Liver (tissue), 3 donors: ENCODE measurements around the gene APOL4.

Experiments used
- ATF3 ChIP-seq: IDR thresholded peaks from 2 replicates; pipeline ENCODE4 v1.6.1; 2016; ENCODE audit warnings: antibody characterized with exemption
- CTCF ChIP-seq: fragments of 150-350 bp; IDR thresholded peaks from 2 replicates; pipeline ENCODE4 v1.5.1; 2017; ENCODE audit warnings: improper control_type of control experiment, low read depth, low read length; ENCODE audit not compliant: missing input control
- EGR1 ChIP-seq, 2 donors: IDR thresholded peaks; 2 replicates each; pipeline ENCODE4 v1.6.1; 2016 to 2018; ENCODE audit warnings: antibody characterized with exemption in 2 of 2, low read depth in 2 of 2
- JUND ChIP-seq, 2 donors: IDR thresholded peaks; 2 replicates each; pipeline ENCODE4 v1.6.1; 2016; ENCODE audit warnings: antibody characterized with exemption in 2 of 2
- MAX ChIP-seq: IDR thresholded peaks from 2 replicates; pipeline ENCODE4 v1.6.1; 2016; ENCODE audit warnings: antibody characterized with exemption
- RAD21 ChIP-seq, 2 donors: IDR thresholded peaks; 2 replicates each; pipeline ENCODE4 v1.6.1; 2016; ENCODE audit warnings: antibody characterized with exemption in 2 of 2, mild to moderate bottlenecking in 2 of 2
- REST ChIP-seq: IDR thresholded peaks from 2 replicates; pipeline ENCODE4 v1.6.1; 2016; ENCODE audit warnings: antibody characterized with exemption, mild to moderate bottlenecking
- TAF1 ChIP-seq: conservative IDR thresholded peaks from 2 replicates; pipeline ENCODE4 v1.6.1; 2016; ENCODE audit warnings: antibody characterized with exemption, mild to moderate bottlenecking
- TF ChIP-seq, protein P1 (sequence below): IDR thresholded peaks from 2 replicates; pipeline ENCODE4 v1.6.1; 2016; ENCODE audit warnings: antibody characterized with exemption
- donor health status: healthy.
- donor health status: healthy.

- TF ChIP-seq CTCF = no peak
- TF ChIP-seq TAF1 = no peak
- no peak for TF ChIP-seq RAD21 (IDR thresholded peaks at IDR 0.05)
- no peak for TF ChIP-seq ATF3
- no peak for TF ChIP-seq REST
- no peak for TF ChIP-seq MAX
- TF ChIP-seq EGR1 (IDR thresholded peaks at IDR 0.05; ENCODE audit: low read depth in 2 of 2) = no peak
- TF ChIP-seq JUND (IDR thresholded peaks at IDR 0.05) = no peak
- TF ChIP-seq, protein P1, sequence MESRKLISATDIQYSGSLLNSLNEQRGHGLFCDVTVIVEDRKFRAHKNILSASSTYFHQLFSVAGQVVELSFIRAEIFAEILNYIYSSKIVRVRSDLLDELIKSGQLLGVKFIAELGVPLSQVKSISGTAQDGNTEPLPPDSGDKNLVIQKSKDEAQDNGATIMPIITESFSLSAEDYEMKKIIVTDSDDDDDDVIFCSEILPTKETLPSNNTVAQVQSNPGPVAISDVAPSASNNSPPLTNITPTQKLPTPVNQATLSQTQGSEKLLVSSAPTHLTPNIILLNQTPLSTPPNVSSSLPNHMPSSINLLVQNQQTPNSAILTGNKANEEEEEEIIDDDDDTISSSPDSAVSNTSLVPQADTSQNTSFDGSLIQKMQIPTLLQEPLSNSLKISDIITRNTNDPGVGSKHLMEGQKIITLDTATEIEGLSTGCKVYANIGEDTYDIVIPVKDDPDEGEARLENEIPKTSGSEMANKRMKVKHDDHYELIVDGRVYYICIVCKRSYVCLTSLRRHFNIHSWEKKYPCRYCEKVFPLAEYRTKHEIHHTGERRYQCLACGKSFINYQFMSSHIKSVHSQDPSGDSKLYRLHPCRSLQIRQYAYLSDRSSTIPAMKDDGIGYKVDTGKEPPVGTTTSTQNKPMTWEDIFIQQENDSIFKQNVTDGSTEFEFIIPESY = no peak
Measured at GRCh38 chr22:36235585-36235984, 34.0 kb upstream of the APOL4 start.
